Activated B cell treated with CpG ODN at 0.5 μM for 24 hours (primary cell): ENCODE measurements around the gene LACTB. TPM values are rescaled to one million over a fixed set of nuclear protein-coding genes. Genes with fewer than 3 reads are reported as not detected.

Experiments used
- ATAC-seq: fragments of 200-7000 bp; cut with Tn5 transposase; one replicate; pipeline ENCODE4 v1.10.0; 2021; ENCODE audit warnings: low read depth, mild to moderate bottlenecking, moderate library complexity
- CTCF ChIA-PET: fragments of 350-600 bp; sonication (Branson Sonifier 250); formaldehyde crosslinking; loops from one replicate; lab custom pipeline; 2021; ENCODE audit warnings: antibody characterized with exemption; lab: Charles Lee
- POLR2A ChIA-PET: fragments of 350-600 bp; sonication (Branson Sonifier 250); formaldehyde crosslinking; loops from one replicate; lab custom pipeline; 2021; ENCODE audit warnings: antibody characterized with exemption; lab: Charles Lee
- DNase-seq: peaks from one replicate; pipeline ENCODE4 v3.0.0; 2022
- H3K27ac Mint-ChIP-seq: one replicate; pipeline ENCODE4 v1.8.0; 2020; ENCODE audit warnings: mixed read lengths
- H3K27me3 Mint-ChIP-seq: one replicate; pipeline ENCODE4 v1.8.0; 2021; ENCODE audit warnings: mixed read lengths
- H3K36me3 Mint-ChIP-seq: one replicate; pipeline ENCODE4 v1.8.0; 2021; ENCODE audit warnings: low read depth, mixed read lengths
- H3K4me1 Mint-ChIP-seq: one replicate; pipeline ENCODE4 v1.8.0; 2021; ENCODE audit warnings: mixed read lengths
- H3K4me3 Mint-ChIP-seq: one replicate; pipeline ENCODE4 v1.8.0; 2020; ENCODE audit warnings: mild to moderate bottlenecking, mixed read lengths
- H3K9me3 Mint-ChIP-seq: one replicate; pipeline ENCODE4 v1.8.0; 2020; ENCODE audit warnings: mixed read lengths
- intact Hi-C: fragments of 100-400 bp; cut with micrococcal nuclease; formaldehyde crosslinking; loops from one replicate; pipeline ENCODE4 v1.15.1; 2024
- total RNA-seq: library from RNA; stranded (reverse); gene quantifications from 2 replicates; pipeline ENCODE4 v1.2.3, GENCODE V29; 2022
- TF ChIP-seq, protein P1 (sequence below): fragments of 200-600 bp; IDR thresholded peaks from one replicate; pipeline ENCODE4 v1.8.0; 2022; ENCODE audit warnings: antibody characterized with exemption, mild to moderate bottlenecking

Gene LACTB
- total RNA-seq, 1 donor from 2014 or later = 28.1 TPM

DNA sequence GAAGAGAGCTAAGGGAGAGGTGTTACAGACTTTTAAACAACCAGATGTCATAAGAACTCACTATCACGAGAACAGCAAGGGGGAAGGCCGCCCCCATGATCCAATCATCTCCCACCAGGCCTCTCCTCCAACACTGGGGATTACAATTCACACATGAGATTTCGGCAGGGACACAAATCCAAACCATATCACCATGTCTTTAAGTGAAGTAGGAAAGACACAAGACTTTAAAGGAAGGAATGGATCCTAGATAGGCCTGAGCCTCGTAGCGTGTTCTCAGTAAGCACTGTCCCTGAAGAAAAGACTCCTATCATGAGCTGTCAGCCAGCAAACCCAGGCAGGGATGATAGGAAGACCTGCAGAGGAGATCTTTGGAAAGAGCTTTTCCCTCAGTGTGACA lies 50.7 kb downstream of the LACTB start:
- CTCF ChIA-PET = interaction anchor here (1.3 kb wide), 1 partner anchor 10 kb away, joined by 3 read pairs; no protein-coding TSS in a partner anchor
- intact Hi-C loops = no loop called here
- TF ChIP-seq, protein P1, sequence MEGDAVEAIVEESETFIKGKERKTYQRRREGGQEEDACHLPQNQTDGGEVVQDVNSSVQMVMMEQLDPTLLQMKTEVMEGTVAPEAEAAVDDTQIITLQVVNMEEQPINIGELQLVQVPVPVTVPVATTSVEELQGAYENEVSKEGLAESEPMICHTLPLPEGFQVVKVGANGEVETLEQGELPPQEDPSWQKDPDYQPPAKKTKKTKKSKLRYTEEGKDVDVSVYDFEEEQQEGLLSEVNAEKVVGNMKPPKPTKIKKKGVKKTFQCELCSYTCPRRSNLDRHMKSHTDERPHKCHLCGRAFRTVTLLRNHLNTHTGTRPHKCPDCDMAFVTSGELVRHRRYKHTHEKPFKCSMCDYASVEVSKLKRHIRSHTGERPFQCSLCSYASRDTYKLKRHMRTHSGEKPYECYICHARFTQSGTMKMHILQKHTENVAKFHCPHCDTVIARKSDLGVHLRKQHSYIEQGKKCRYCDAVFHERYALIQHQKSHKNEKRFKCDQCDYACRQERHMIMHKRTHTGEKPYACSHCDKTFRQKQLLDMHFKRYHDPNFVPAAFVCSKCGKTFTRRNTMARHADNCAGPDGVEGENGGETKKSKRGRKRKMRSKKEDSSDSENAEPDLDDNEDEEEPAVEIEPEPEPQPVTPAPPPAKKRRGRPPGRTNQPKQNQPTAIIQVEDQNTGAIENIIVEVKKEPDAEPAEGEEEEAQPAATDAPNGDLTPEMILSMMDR = no peak
- H3K4me1 Mint-ChIP-seq = peaks cover 3% of the 10 kb centered on the region
- no peak overlapping the region for H3K4me3 Mint-ChIP-seq
- ATAC-seq = no peak
- H3K27ac Mint-ChIP-seq = no peak overlapping the region
- no peaks in the 10 kb centered on the region for H3K9me3 Mint-ChIP-seq
- no peaks in the 10 kb centered on the region for H3K27me3 Mint-ChIP-seq
- POLR2A ChIA-PET = no interaction called here
- H3K36me3 Mint-ChIP-seq = no peaks in the 10 kb centered on the region
- no peak for DNase-seq

DNA sequence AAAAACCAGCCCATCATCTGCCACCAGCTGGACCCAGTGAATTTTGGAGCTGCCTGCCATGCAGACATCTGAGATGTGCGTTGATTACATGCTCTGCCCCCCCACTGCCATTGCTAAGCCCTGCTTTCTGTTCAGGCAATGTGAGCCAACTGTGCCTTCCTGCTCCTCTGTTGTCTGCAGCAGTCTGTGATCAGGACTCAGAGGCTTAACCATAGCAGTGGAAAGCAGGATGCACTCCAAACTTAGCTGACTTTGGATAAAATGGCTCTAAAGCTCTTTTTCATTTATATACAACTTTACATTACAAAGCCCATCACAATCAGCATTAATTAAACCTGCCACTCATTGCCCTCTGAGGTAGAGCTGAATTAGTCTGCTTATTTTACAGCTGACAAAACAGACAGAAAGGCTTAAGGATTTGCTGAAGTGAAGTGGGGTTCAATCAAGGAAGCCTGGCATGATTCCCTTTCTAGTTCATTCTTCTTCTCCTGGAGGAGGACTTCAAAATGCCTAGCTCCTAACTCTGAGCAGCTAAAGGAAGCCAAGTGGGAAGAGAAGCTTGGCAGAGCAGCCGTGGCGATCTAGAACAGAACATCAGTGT lies 51.3 kb downstream of the LACTB start:
- ATAC-seq (no peak), DNase-seq (no peak)
- Mint-ChIP-seq H3K36me3 (no peaks in the 10 kb centered on the region), H3K4me1 (peaks cover 3% of the 10 kb centered on the region), H3K4me3 (no peak overlapping the region), H3K9me3 (no peaks in the 10 kb centered on the region), H3K27me3 (no peaks in the 10 kb centered on the region), H3K27ac (no peak overlapping the region)
- CTCF ChIA-PET = interaction anchor here (1.3 kb wide), 1 partner anchor 11 kb away, joined by 3 read pairs; no protein-coding TSS in a partner anchor
- intact Hi-C loops = no loop called here
- POLR2A ChIA-PET = no interaction called here
- TF ChIP-seq, protein P1 = no peak

DNA sequence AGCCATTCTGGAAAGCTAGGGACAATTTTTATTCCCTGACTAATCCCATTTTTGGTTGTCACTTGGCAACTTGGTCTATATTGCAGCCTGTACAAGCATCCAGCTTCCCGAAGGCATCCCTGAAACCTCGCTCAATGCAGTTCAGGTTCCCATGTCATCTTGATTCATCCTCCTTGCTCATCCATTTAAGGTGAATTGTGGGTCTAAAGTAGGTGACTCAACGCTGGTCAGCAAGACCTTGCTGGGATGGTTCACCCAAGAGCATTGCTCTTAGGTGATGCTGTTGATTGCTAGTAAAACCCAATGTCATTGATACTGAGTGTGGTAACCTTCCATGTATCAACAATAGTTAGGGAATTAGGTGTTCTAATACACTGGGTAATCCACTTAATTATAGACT lies 54.6 kb downstream of the LACTB start:
- H3K27ac Mint-ChIP-seq = no peak overlapping the region
- no peaks in the 10 kb centered on the region for H3K9me3 Mint-ChIP-seq
- POLR2A ChIA-PET = no interaction called here
- DNase-seq (no peak), ATAC-seq (no peak)
- H3K36me3 Mint-ChIP-seq = no peaks in the 10 kb centered on the region
- CTCF ChIA-PET = no interaction called here
- peaks cover 3% of the 10 kb centered on the region for H3K4me1 Mint-ChIP-seq
- H3K27me3 Mint-ChIP-seq = no peaks in the 10 kb centered on the region
- intact Hi-C loops = no loop called here
- no peak overlapping the region for H3K4me3 Mint-ChIP-seq
- TF ChIP-seq, protein P1 = no peak

DNA sequence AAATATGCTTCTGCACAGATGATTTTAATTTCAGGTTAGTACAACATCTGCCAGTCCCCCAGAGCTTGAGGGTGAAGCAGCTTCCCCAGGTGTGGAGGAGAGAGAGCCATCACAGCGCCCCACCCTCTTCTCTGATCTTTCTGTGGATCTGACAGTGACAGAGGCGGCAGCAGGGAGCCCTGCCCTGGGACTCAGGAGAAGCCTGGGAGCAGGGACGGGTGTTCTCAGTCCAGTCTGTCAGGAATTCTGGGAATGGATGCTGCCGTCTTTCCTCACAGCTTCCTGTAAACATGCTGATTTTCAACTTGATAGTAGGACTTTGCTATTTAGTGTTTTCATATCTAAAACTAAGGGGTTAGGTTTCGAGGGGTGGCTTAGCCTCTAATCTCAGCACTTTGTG lies 56.4 kb downstream of the LACTB start:
- ChIA-PET POLR2A (interaction anchor here (0.6 kb wide), 1 partner anchor 1716 kb away, joined by 6 read pairs; no protein-coding TSS in a partner anchor), CTCF (no interaction called here)
- TF ChIP-seq, protein P1 = no peak
- DNase-seq = no peak
- intact Hi-C loops = no loop called here
- no peak for ATAC-seq
- no peaks in the 10 kb centered on the region for H3K27me3 Mint-ChIP-seq
- no peaks in the 10 kb centered on the region for H3K9me3 Mint-ChIP-seq
- no peak overlapping the region for H3K27ac Mint-ChIP-seq
- peaks cover 3% of the 10 kb centered on the region for H3K4me1 Mint-ChIP-seq
- H3K4me3 Mint-ChIP-seq = no peak overlapping the region
- no peaks in the 10 kb centered on the region for H3K36me3 Mint-ChIP-seq

DNA sequence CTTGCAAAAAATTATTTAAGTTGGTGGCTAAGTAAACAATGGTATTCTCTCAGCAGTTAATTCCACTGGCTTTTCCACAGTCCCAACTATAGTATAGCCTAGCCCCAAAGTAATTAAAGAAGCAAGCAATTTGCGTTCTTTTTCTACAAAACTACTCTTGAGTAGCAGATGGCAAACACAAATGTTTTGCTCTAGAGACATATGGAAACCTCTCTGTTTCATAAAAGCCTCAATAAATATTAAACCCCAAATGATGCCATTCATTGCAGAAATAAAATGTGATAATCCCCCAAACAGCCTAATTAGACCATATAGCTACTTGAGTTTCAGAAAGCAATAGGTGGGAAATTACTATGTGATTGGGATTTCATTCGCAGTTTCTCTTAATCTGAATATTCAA lies 59.1 kb downstream of the LACTB start:
- Mint-ChIP-seq H3K36me3 (no peaks in the 10 kb centered on the region), H3K4me1 (peaks cover 3% of the 10 kb centered on the region), H3K9me3 (no peaks in the 10 kb centered on the region), H3K4me3 (no peak overlapping the region), H3K27ac (no peak overlapping the region), H3K27me3 (no peaks in the 10 kb centered on the region)
- ATAC-seq (no peak), DNase-seq (no peak)
- intact Hi-C loops = no loop called here
- POLR2A ChIA-PET = interaction anchor here (1.1 kb wide), 1 partner anchor 8 kb away, joined by 3 read pairs; the partner anchor contains the start of gene RAB8B
- CTCF ChIA-PET = no interaction called here
- TF ChIP-seq, protein P1 = no peak
